Measurements from ENCODE around the gene FAM168B.
A peak's percentile ranks its signal among the peaks of the same experiment; 100 is the strongest.

Gene FAM168B

GRCh38 chr2:131093006-131093695, at the start of gene FAM168B:
FAM168B (minus strand) TSS chr2:131093460; CDS start chr2:131082646, 10,814 bp downstream.
- H3K9me3 ChIP-seq (ENCODE audit: control insufficient read depth, insufficient read depth, low read length): no peaks in the 10 kb centered on the region
- no peaks in the 10 kb centered on the region for H3K4me1 ChIP-seq (ENCODE audit: control insufficient read depth, insufficient read depth, low read length)
- peak within 1 kb of the TSS; percentile 99 for H3K27ac ChIP-seq (ENCODE audit: low read depth, low read length)
- H3K4me3 ChIP-seq (ENCODE audit: low read depth, low read length): peak within 1 kb of the TSS; percentile 96
- peaks cover 17% of the 10 kb centered on the region for H3K36me3 ChIP-seq (ENCODE audit: control insufficient read depth, insufficient read depth, low read length)
- H3K9ac ChIP-seq (ENCODE audit: low read depth, low read length): peak within 1 kb of the TSS; percentile 99
- H3K27me3 ChIP-seq (ENCODE audit: control insufficient read depth, insufficient read depth, low read length): no peaks in the 10 kb centered on the region

- no peaks in the 10 kb centered on the region for H3K4me1 ChIP-seq (ENCODE audit: control insufficient read depth, insufficient read depth, low read length)
- H3K27me3 ChIP-seq (ENCODE audit: control insufficient read depth, insufficient read depth, low read length): no peaks in the 10 kb centered on the region
- no peak overlapping the region for H3K9ac ChIP-seq (ENCODE audit: low read depth, low read length)
- no peaks in the 10 kb centered on the region for H3K9me3 ChIP-seq (ENCODE audit: control insufficient read depth, insufficient read depth, low read length)
- peaks cover 79% of the 10 kb centered on the region for H3K36me3 ChIP-seq (ENCODE audit: control insufficient read depth, insufficient read depth, low read length)
- no peak overlapping the region for H3K27ac ChIP-seq (ENCODE audit: low read depth, low read length)
- no peak overlapping the region for H3K4me3 ChIP-seq (ENCODE audit: low read depth, low read length)
These were observed 49.6 kb upstream of the FAM168B start for GRCh38 chr2:131142849-131143248.

GRCh38 chr2:131140581-131140980, 47.3 kb upstream of the FAM168B start:
- Histone ChIP-seq H3K9me3 (ENCODE audit: control insufficient read depth, insufficient read depth, low read length) (no peaks in the 10 kb centered on the region), H3K27ac (ENCODE audit: low read depth, low read length) (no peak overlapping the region), H3K4me1 (ENCODE audit: control insufficient read depth, insufficient read depth, low read length) (no peaks in the 10 kb centered on the region), H3K4me3 (ENCODE audit: low read depth, low read length) (no peak overlapping the region), H3K36me3 (ENCODE audit: control insufficient read depth, insufficient read depth, low read length) (peaks cover 66% of the 10 kb centered on the region), H3K9ac (ENCODE audit: low read depth, low read length) (no peak overlapping the region), H3K27me3 (ENCODE audit: control insufficient read depth, insufficient read depth, low read length) (no peaks in the 10 kb centered on the region)

- H3K9ac ChIP-seq (ENCODE audit: low read depth, low read length): no peak overlapping the region
- H3K27ac ChIP-seq (ENCODE audit: low read depth, low read length): no peak overlapping the region
- H3K9me3 ChIP-seq (ENCODE audit: control insufficient read depth, insufficient read depth, low read length): no peaks in the 10 kb centered on the region
- H3K4me1 ChIP-seq (ENCODE audit: control insufficient read depth, insufficient read depth, low read length): no peaks in the 10 kb centered on the region
- H3K36me3 ChIP-seq (ENCODE audit: control insufficient read depth, insufficient read depth, low read length): peaks cover 63% of the 10 kb centered on the region
- H3K27me3 ChIP-seq (ENCODE audit: control insufficient read depth, insufficient read depth, low read length): no peaks in the 10 kb centered on the region
- no peak overlapping the region for H3K4me3 ChIP-seq (ENCODE audit: low read depth, low read length)
These were observed 39.5 kb upstream of the FAM168B start for GRCh38 chr2:131132729-131133128.

- peaks cover 81% of the 10 kb centered on the region for H3K36me3 ChIP-seq (ENCODE audit: control insufficient read depth, insufficient read depth, low read length)
- H3K27me3 ChIP-seq (ENCODE audit: control insufficient read depth, insufficient read depth, low read length): no peaks in the 10 kb centered on the region
- H3K27ac ChIP-seq (ENCODE audit: low read depth, low read length): no peak overlapping the region
- no peaks in the 10 kb centered on the region for H3K9me3 ChIP-seq (ENCODE audit: control insufficient read depth, insufficient read depth, low read length)
- H3K4me3 ChIP-seq (ENCODE audit: low read depth, low read length): no peak overlapping the region
- H3K4me1 ChIP-seq (ENCODE audit: control insufficient read depth, insufficient read depth, low read length): no peaks in the 10 kb centered on the region
- no peak overlapping the region for H3K9ac ChIP-seq (ENCODE audit: low read depth, low read length)
These were observed 37.0 kb upstream of the FAM168B start for GRCh38 chr2:131130298-131130596.

GRCh38 chr2:131127981-131128380, 34.7 kb upstream of the FAM168B start:
- Histone ChIP-seq H3K27me3 (ENCODE audit: control insufficient read depth, insufficient read depth, low read length) (no peaks in the 10 kb centered on the region), H3K9me3 (ENCODE audit: control insufficient read depth, insufficient read depth, low read length) (no peaks in the 10 kb centered on the region), H3K4me1 (ENCODE audit: control insufficient read depth, insufficient read depth, low read length) (no peaks in the 10 kb centered on the region), H3K36me3 (ENCODE audit: control insufficient read depth, insufficient read depth, low read length) (peaks cover 75% of the 10 kb centered on the region), H3K4me3 (ENCODE audit: low read depth, low read length) (no peak overlapping the region), H3K9ac (ENCODE audit: low read depth, low read length) (no peak overlapping the region), H3K27ac (ENCODE audit: low read depth, low read length) (no peak overlapping the region)

- Histone ChIP-seq H3K4me3 (ENCODE audit: low read depth, low read length) (no peak overlapping the region), H3K36me3 (ENCODE audit: control insufficient read depth, insufficient read depth, low read length) (peaks cover 74% of the 10 kb centered on the region), H3K9me3 (ENCODE audit: control insufficient read depth, insufficient read depth, low read length) (no peaks in the 10 kb centered on the region), H3K4me1 (ENCODE audit: control insufficient read depth, insufficient read depth, low read length) (no peaks in the 10 kb centered on the region), H3K9ac (ENCODE audit: low read depth, low read length) (no peak overlapping the region), H3K27ac (ENCODE audit: low read depth, low read length) (no peak overlapping the region), H3K27me3 (ENCODE audit: control insufficient read depth, insufficient read depth, low read length) (no peaks in the 10 kb centered on the region)
These were observed 33.8 kb upstream of the FAM168B start for GRCh38 chr2:131127076-131127475.

GRCh38 chr2:131126436-131126835, 33.2 kb upstream of the FAM168B start:
- Histone ChIP-seq H3K27me3 (ENCODE audit: control insufficient read depth, insufficient read depth, low read length) (no peaks in the 10 kb centered on the region), H3K27ac (ENCODE audit: low read depth, low read length) (no peak overlapping the region), H3K4me1 (ENCODE audit: control insufficient read depth, insufficient read depth, low read length) (no peaks in the 10 kb centered on the region), H3K9me3 (ENCODE audit: control insufficient read depth, insufficient read depth, low read length) (no peaks in the 10 kb centered on the region), H3K4me3 (ENCODE audit: low read depth, low read length) (no peak overlapping the region), H3K36me3 (ENCODE audit: control insufficient read depth, insufficient read depth, low read length) (peaks cover 72% of the 10 kb centered on the region), H3K9ac (ENCODE audit: low read depth, low read length) (no peak overlapping the region)

GRCh38 chr2:131125195-131125757, 32.0 kb upstream of the FAM168B start:
- Histone ChIP-seq H3K4me1 (ENCODE audit: control insufficient read depth, insufficient read depth, low read length) (no peaks in the 10 kb centered on the region), H3K9ac (ENCODE audit: low read depth, low read length) (no peak overlapping the region), H3K36me3 (ENCODE audit: control insufficient read depth, insufficient read depth, low read length) (peaks cover 60% of the 10 kb centered on the region), H3K27me3 (ENCODE audit: control insufficient read depth, insufficient read depth, low read length) (no peaks in the 10 kb centered on the region), H3K4me3 (ENCODE audit: low read depth, low read length) (no peak overlapping the region), H3K27ac (ENCODE audit: low read depth, low read length) (no peak overlapping the region), H3K9me3 (ENCODE audit: control insufficient read depth, insufficient read depth, low read length) (no peaks in the 10 kb centered on the region)

GRCh38 chr2:131123192-131123591, 29.9 kb upstream of the FAM168B start:
- no peak overlapping the region for H3K9ac ChIP-seq (ENCODE audit: low read depth, low read length)
- no peaks in the 10 kb centered on the region for H3K9me3 ChIP-seq (ENCODE audit: control insufficient read depth, insufficient read depth, low read length)
- H3K4me3 ChIP-seq (ENCODE audit: low read depth, low read length): no peak overlapping the region
- no peaks in the 10 kb centered on the region for H3K4me1 ChIP-seq (ENCODE audit: control insufficient read depth, insufficient read depth, low read length)
- no peak overlapping the region for H3K27ac ChIP-seq (ENCODE audit: low read depth, low read length)
- H3K36me3 ChIP-seq (ENCODE audit: control insufficient read depth, insufficient read depth, low read length): peaks cover 45% of the 10 kb centered on the region
- no peaks in the 10 kb centered on the region for H3K27me3 ChIP-seq (ENCODE audit: control insufficient read depth, insufficient read depth, low read length)

- no peak overlapping the region for H3K4me3 ChIP-seq (ENCODE audit: low read depth, low read length)
- no peaks in the 10 kb centered on the region for H3K4me1 ChIP-seq (ENCODE audit: control insufficient read depth, insufficient read depth, low read length)
- no peaks in the 10 kb centered on the region for H3K27me3 ChIP-seq (ENCODE audit: control insufficient read depth, insufficient read depth, low read length)
- H3K36me3 ChIP-seq (ENCODE audit: control insufficient read depth, insufficient read depth, low read length): peaks cover 38% of the 10 kb centered on the region
- no peak overlapping the region for H3K9ac ChIP-seq (ENCODE audit: low read depth, low read length)
- H3K27ac ChIP-seq (ENCODE audit: low read depth, low read length): no peak overlapping the region
- no peaks in the 10 kb centered on the region for H3K9me3 ChIP-seq (ENCODE audit: control insufficient read depth, insufficient read depth, low read length)
These were observed 29.2 kb upstream of the FAM168B start for GRCh38 chr2:131122496-131122895.

Measured in HUES48 (cell line).